Stimulated activated CD8-positive, alpha-beta memory T cell treated with anti-CD3 and anti-CD28 coated beads, Interleukin-4, amount 100 ng/mL, for 48 hours (primary cell): Measurements from ENCODE around the gene NDUFA7.
A peak's percentile ranks its signal among the peaks of the same experiment; 100 is the strongest.
"Not testable (repeated sequence)": the region's sequence is repeated elsewhere in the genome, so short reads cannot be mapped to it uniquely, and the experiment has no call there.

Experiments
- DNase-seq: peaks from one replicate; pipeline ENCODE4 v3.0.0-alpha.2; 2020

NDUFA7 gene

GRCh38 chr19:8321067-8321985, at the start of gene NDUFA7, which contains the start of gene RPS28:
TSS of gene NDUFA7 (minus strand) at chr19:8321375. CDS start at chr19:8321358, 17 bp downstream.
TSS of gene RPS28 (plus strand) at chr19:8321496. CDS start at chr19:8321531, 35 bp downstream.
- peak; percentile 99 for DNase-seq

GRCh38 chr19:8370176-8371010, 49.2 kb upstream of the NDUFA7 start:
- no peak for DNase-seq

- DNase-seq: no peak
Measured at GRCh38 chr19:8367327-8368001, 46.3 kb upstream of the NDUFA7 start.

- no peak for DNase-seq
Measured at GRCh38 chr19:8366961-8367326, 45.8 kb upstream of the NDUFA7 start.

GRCh38 chr19:8366121-8366581, 45.0 kb upstream of the NDUFA7 start:
- DNase-seq: no peak

- peak; percentile 77 for DNase-seq
Measured at GRCh38 chr19:8363803-8364771, 42.9 kb upstream of the NDUFA7 start, which contains the start of gene ANGPTL4. TSS of gene ANGPTL4 (plus strand) at chr19:8364155. CDS start at chr19:8364322, 167 bp downstream.

DNA sequence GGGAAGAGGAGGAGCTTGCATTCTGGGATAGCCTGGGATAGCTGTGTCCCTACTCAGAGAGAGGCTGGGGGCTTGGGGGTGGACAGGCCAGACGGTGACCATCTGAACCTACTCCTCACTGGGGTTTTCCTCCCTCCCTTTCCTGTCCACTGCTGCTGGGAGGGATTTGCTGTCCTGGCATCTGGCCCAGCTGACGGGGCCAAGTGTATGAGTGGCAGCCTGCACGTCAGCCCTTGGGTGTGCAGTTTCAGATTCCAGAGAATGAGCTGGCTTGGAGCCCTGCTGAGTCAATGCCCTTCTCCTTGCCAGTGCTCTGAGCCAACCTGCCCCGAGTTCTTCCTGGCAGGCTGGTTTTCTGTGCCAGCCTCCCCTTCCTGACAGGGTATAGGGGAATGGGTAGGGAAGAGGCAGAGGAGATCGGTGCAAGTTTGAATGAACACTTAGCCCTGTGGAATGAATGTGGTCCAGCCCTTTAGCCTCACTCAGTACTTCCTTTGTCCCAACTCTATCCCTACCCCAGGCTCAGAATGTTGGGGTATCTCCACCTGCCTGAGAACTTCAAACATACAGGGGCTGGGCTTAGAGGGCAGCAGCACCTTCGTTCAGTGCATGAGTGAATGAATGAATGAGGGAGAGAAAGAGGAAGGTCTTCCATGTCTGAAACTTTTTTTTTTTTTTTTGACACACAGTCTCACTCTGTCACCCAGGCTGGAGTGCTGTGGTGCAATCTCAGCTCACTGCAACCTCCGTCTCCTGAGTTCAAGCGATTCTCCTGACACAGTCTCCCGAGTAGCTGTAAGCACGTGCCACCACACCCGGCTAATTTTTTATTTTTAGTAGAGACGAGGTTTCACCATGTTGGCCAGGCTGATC, 41.0 kb upstream of the NDUFA7 start:
- DNase-seq: peak; percentile 61

- DNase-seq: no peak
Measured at GRCh38 chr19:8360196-8360595, 39.0 kb upstream of the NDUFA7 start.

DNA sequence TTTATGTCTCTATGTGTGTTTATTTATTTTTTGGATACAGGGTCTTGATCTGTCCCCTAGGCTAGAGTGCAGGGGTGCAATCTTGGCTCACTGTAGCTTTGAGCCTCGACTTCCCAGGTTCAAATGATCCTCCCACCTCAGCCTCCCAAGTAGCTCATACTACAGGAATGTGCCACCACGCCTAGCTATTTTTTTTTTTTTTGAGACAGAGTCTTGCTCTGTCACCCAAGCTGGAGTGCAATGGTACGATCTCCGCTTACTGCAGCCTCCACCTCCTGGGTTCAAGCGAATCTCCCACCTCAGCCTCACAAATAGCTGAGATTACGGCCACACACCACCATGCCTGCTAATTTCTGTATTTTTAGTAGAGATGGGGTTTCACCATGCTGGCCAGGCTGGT, 37.8 kb upstream of the NDUFA7 start:
- DNase-seq: no peak

DNA sequence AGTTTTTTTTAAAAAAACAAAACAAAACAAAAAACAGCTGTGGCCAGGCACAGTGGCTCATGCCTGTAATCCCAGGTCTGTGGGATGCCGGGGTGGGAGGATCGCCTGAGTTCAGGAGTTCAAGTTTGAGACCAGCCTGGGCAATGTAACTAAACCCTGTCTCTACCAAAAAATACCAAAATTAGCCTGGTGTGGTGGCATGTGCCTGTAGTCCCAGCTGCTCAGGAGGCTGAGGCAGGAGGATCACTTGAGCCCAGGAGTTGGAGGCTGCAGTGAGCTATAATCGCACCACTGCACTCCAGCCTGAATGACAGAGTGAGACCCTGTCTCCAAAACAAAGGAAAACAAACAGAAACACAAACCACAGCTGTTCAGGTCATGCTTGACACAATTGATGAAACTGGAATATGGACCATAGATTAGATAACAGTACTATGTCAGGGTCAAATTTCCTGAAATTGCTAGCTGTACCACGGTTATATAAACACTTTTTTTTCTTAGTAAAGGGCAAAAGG, 35.9 kb upstream of the NDUFA7 start:
- no peak for DNase-seq

- no peak for DNase-seq
Measured at GRCh38 chr19:8355631-8356402, 34.6 kb upstream of the NDUFA7 start.

GRCh38 chr19:8352845-8353244, 31.7 kb upstream of the NDUFA7 start:
- DNase-seq: not testable (repeated sequence)

DNA sequence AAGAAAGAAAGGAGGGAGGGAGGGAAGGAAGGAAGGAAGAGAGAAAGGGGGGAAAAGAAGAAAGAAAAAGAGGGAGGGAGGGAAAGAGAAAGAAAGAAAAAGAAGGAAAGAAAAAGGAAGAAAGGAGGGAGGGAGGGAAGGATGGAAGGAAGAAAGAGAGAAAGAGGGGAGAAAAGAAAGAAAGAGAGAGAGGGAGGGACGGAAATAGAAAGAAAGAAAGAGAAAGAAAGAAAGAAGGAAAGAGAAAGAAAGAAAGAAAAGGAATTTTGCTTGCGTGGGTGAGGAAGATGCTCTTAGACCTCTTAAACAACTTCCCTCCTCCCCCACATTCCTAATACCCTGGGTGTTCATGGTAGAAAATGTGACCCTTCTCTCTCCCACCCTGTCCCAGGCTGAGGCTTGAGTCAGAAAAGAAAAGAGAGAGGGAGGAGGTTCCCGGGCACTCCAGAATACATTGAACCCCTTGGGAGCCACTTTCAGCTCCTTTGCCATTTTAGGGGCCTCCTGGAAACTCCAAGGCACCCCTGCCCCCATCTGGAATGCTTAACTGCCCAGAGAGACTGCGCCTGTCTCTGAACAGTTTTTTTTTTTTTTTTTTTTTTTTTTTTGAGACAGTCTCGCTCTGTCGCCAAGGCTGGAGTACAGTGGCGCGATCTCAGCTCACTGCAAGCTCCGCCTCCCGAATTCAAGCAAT, 31.1 kb upstream of the NDUFA7 start:
- no peak for DNase-seq

- not testable (repeated sequence) for DNase-seq
Measured at GRCh38 chr19:8349629-8350372, 28.6 kb upstream of the NDUFA7 start.

- no peak for DNase-seq
Measured at GRCh38 chr19:8343483-8343844, 22.3 kb upstream of the NDUFA7 start.

- peak; percentile 96 for DNase-seq
Measured at GRCh38 chr19:8342684-8343482, 21.7 kb upstream of the NDUFA7 start, which contains the start of gene KANK3. TSS of gene KANK3 (minus strand) at chr19:8343262. CDS start at chr19:8337828, 5,434 bp downstream.

- DNase-seq: no peak
Measured at GRCh38 chr19:8342316-8342683, 21.1 kb upstream of the NDUFA7 start.
